A549 treated with DMSO at 1 μM for 4 hours (cell line): ENCODE results near the gene SLC39A13. TPM values are rescaled to one million over a fixed set of nuclear protein-coding genes. Genes with fewer than 3 reads are reported as not detected.

ENCODE experiments used
- total RNA-seq: library from RNA; stranded (reverse); fragments of 200-300 nt; extraction: Qiagen RNA extraction; gene quantifications from 5 replicates; pipeline ENCODE4 v1.2.3, GENCODE V29; 2022; ENCODE audit warnings: low read depth

The SLC39A13 gene
- 40.9 to 50.4 TPM (median 47.0 TPM) in 5 replicates for total RNA-seq

DNA sequence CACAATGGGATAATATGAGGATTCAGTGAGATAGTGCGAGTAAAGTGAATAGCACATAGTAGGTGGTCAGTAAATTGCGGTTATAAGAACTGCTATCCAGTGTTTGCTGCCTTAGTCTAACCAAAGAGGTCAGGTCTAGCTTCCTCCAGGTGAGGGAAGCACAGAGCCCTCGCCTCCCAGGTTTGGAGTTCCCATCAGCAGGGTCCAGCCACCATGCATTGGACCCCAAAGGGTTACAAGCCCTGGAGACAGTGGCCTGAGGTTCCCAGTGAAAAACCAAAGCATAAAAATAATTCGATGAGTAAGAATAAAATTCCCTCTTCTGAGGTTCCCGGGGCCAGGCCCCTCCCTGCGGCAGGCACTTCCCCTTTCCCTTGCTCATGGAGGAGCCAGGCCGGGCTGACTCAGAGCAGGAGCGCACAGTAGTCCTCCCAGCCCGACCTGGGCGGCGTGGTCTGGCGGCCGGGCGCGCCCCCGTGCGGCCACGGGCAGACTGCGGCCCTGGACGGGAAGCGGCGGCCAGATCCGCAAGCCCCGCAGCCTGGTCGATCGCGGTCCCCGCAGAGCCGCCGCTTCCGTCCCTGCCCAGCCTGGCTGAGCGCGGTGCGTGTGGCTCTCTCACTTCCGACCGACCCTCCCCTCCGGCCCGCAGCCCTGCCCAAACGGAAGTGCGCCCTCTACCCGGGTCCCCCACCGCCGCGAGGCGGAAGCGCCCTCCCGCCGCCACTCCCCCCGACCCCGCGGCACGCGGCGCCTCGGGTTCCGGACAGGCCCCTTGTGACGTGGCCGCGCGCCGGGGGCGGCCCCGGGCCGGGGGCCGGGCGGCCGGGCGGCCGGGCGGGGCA, at the start of gene SLC39A13:
Gene SLC39A13 (plus strand): TSS at position 845 of the 845 bp plus-strand sequence. CDS start 1,505 bp downstream, outside the sequence.

GRCh38 chr11:47378010-47378835, 30.2 kb upstream of the SLC39A13 start, which contains the start of gene SPI1:
Gene SPI1, minus strand, starts transcription at chr11:47378547. Its CDS starts 194 bp downstream, at chr11:47378353.

GRCh38 chr11:47426062-47426956, 17.9 kb downstream of the SLC39A13 start, which contains the start of gene PSMC3:
Gene PSMC3, minus strand, starts transcription at chr11:47426439. Its CDS starts 160 bp downstream, at chr11:47426279.

GRCh38 chr11:47448566-47449427, 40.4 kb downstream of the SLC39A13 start, which contains the start of gene RAPSN:
Gene RAPSN, minus strand, starts transcription at chr11:47449136. Its CDS starts 172 bp downstream, at chr11:47448964.

Other genes starting within 250 kb of the SLC39A13 start
- 27.1 to 37.3 TPM (median 28.1 TPM) in 5 replicates for gene ARFGAP2, start 231.7 kb upstream of the SLC39A13 start, total RNA-seq
- gene PACSIN3, start 222.2 kb upstream of the SLC39A13 start, total RNA-seq, result 27.0 to 34.5 TPM (median 30.0 TPM) in 5 replicates
- gene DDB2, start 193.6 kb upstream of the SLC39A13 start, total RNA-seq, result 83.6 to 95.2 TPM (median 89.2 TPM) in 5 replicates
- gene ACP2, start 159.8 kb upstream of the SLC39A13 start, total RNA-seq, result 22.2 to 26.7 TPM (median 23.7 TPM) in 5 replicates
- gene NR1H3, start 150.6 kb upstream of the SLC39A13 start, total RNA-seq, result 9.2 to 13.3 TPM (median 12.2 TPM) in 5 replicates
- 19.1 to 24.0 TPM (median 22.8 TPM) in 5 replicates for gene MADD, start 138.5 kb upstream of the SLC39A13 start, total RNA-seq
- 0.05 to 0.10 TPM (median 0.07 TPM) in 5 replicates for gene MYBPC3, start 55.9 kb upstream of the SLC39A13 start, total RNA-seq
- gene SPI1, start 30.0 kb upstream of the SLC39A13 start, total RNA-seq, result not detected in 5 replicates
- 181 to 237 TPM (median 200 TPM) in 5 replicates for gene PSMC3, start 17.8 kb downstream of the SLC39A13 start, total RNA-seq
- gene RAPSN, start 40.5 kb downstream of the SLC39A13 start, total RNA-seq, result 0.10 to 0.35 TPM (median 0.21 TPM) in 5 replicates
- 46.6 to 62.8 TPM (median 54.7 TPM) in 5 replicates for gene CELF1, start 144.5 kb downstream of the SLC39A13 start, total RNA-seq
- gene PTPMT1, start 157.0 kb downstream of the SLC39A13 start, total RNA-seq, result 61.2 to 74.5 TPM (median 73.6 TPM) in 5 replicates
- gene KBTBD4, start 170.4 kb downstream of the SLC39A13 start, total RNA-seq, result 18.8 to 21.6 TPM (median 19.6 TPM) in 5 replicates
- 106 to 135 TPM (median 129 TPM) in 5 replicates for gene NDUFS3, start 170.5 kb downstream of the SLC39A13 start, total RNA-seq
- 0.07 TPM in 1 of 5 replicates, not detected in the others for gene FAM180B, start 178.1 kb downstream of the SLC39A13 start, total RNA-seq
- 0.09 to 0.14 TPM in 2 of 5 replicates, not detected in the others for gene C1QTNF4, start 185.8 kb downstream of the SLC39A13 start, total RNA-seq
- 117 to 140 TPM (median 135 TPM) in 5 replicates for gene MTCH2, start 234.0 kb downstream of the SLC39A13 start, total RNA-seq